HG02623 (cell line): ENCODE results near the gene USP2.
A peak's percentile ranks its signal among the peaks of the same experiment; 100 is the strongest.

Source experiments
- ATAC-seq: cut with Tn5 transposase; IDR thresholded peaks from one replicate; pipeline ENCODE4 v1.9.1; 2021; ENCODE audit warnings: moderate library complexity; ENCODE audit not compliant: unreplicated experiment

The USP2 gene

GRCh38 chr11:119324189-119324588 lies 57.3 kb downstream of the USP2 start:
- no peak for ATAC-seq

DNA sequence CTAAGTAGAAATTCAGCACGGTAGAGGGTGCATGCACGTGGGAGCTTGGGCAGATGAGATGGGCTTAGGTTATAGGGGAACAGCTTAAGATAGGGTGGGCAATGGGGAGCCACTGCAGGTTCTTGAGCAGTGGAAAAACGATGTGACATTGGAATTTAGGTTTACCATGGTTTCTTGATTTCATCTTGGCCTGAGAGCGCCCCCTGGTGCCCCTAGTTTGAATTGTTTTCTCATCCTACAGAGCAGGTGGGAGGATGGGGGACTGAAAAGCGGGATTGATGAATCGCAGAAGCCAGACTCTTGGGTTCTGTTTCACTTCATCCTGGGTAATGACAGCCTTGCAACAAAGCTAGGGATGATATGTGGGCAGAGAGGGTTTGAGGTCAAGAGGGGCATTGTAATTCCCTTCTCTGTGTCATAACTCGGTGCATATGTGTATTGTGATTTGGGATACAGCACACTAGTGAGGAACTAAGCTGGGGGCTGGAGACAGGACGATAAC lies 57.9 kb downstream of the USP2 start:
- no peak for ATAC-seq

GRCh38 chr11:119322921-119323531 lies 58.5 kb downstream of the USP2 start:
- ATAC-seq, result no peak

DNA sequence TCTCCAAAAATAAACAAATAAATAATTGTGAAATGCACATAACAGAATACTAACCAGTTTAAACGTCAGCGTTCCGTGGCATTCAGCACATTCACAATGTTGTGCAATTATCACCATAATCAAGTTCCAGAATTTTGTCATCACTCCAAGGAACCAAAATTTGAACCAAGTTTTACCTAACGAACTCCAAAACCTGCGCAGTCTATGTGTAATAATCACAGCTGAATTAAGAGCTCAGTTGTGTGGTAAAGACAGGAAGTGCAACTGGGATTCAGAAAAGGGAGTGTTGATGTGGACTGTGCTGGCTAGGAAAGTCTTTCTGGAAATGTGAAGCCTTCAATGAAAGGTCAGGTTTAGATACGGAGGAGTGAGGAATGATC lies 59.1 kb downstream of the USP2 start:
- ATAC-seq, result no peak

GRCh38 chr11:119320776-119321524 lies 60.5 kb downstream of the USP2 start:
- peak; percentile 46 for ATAC-seq

DNA sequence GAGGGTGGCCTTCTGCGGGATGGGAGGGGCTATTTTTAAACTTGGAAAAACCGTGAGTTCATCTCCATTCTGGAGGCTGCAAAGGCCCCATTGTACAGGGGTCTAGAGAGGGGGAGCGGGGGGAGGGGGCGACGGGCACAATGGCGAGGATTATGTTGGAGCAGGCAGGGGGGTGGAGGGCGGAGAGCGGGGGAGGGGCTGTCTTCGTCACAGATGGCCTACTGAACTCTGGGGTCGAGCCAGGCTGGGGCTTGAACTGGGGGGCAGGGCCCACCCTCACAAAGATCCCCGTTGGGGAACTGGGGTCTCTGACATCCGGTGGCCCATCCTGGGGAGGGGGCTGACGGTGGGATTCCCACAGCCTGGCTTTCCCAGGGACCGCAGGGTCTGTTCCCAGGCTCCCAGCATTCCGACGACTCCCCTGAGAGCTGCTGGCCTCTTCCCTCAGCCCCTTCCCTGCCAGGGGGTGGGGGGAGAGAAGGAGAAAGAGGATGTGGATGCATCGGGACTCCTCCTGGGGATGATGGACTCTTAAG lies 61.2 kb downstream of the USP2 start:
- ATAC-seq, result no peak

DNA sequence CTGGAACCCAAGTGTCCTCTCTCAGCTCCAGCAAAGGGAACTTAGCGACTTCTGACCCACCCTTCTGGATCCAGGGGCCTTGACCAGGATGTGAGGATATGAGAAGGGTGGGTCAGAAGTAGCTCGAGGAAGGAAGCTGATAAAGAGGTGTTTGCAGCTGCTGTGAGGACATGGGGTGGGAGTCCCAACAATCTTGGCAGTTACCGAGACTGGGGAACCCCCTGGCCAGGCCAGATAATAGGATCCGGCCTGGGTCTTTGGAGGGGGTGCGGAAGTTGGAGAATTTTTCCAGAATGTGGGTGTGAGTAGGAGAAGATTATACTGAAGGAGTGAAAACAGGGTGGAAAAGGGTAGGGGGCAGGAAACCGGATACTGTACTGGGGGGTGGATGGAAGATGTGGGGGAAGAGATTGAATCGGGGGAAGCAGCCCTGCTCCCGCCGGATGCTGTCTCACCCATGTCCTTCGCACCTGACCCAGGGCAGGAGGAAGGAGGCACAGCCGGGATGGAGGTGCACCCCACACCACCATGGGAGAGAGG lies 61.7 kb downstream of the USP2 start:
- no peak for ATAC-seq

GRCh38 chr11:119319136-119319699 lies 62.3 kb downstream of the USP2 start:
- ATAC-seq, result no peak

- no peak for ATAC-seq
These were observed 63.0 kb downstream of the USP2 start for GRCh38 chr11:119318240-119319135.

- ATAC-seq, result no peak
These were observed 63.8 kb downstream of the USP2 start for GRCh38 chr11:119317592-119318239.

DNA sequence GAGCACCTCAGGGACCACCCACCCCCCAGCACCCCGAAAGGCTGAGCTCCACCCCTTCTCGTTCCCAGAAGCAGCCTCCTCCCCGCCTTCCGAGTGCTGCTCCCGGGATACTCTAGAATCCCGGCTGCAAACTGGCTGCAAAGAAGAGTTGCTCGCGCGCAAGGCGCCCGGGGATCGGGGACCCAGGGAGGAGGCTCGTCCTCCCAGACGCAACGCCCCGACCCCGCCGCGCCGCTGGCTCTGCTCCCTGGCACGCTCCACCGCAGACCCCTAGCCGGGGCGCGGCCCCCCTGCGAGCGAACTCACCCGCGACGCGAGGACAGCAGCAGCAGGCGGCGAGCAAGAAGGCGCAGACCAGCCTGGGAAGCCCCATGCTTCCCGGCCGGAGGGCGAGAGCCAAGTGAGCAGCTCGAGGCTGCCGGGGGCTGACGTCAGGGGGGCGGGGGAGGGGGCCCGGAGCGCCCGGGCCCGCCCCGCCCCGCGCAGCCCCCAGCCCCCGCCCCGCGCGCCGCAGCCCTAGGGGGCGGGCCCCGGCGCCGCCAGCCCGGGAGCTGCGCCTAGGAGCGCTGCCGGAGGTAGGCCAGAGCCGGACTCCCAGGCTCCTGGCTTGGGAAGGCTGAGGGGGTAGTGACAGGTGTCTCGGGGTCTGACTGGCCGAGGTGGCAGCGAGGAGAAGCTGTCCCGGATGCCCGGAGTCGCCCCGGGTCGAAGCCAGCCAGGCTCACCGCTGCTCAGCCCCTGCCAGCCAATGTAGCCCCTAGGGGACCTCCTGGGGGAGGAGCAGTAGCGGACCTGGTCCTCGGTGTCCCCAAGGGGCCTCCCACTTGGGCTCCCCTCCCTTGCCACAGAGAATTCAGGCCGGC lies 64.5 kb downstream of the USP2 start, which contains the start of gene MCAM:
TSS of gene MCAM (minus strand) at position 402 of the 863 bp plus-strand sequence. CDS start at position 373, 29 bp downstream.
- no peak for ATAC-seq

GRCh38 chr11:119316016-119316728 lies 65.3 kb downstream of the USP2 start:
- no peak for ATAC-seq

DNA sequence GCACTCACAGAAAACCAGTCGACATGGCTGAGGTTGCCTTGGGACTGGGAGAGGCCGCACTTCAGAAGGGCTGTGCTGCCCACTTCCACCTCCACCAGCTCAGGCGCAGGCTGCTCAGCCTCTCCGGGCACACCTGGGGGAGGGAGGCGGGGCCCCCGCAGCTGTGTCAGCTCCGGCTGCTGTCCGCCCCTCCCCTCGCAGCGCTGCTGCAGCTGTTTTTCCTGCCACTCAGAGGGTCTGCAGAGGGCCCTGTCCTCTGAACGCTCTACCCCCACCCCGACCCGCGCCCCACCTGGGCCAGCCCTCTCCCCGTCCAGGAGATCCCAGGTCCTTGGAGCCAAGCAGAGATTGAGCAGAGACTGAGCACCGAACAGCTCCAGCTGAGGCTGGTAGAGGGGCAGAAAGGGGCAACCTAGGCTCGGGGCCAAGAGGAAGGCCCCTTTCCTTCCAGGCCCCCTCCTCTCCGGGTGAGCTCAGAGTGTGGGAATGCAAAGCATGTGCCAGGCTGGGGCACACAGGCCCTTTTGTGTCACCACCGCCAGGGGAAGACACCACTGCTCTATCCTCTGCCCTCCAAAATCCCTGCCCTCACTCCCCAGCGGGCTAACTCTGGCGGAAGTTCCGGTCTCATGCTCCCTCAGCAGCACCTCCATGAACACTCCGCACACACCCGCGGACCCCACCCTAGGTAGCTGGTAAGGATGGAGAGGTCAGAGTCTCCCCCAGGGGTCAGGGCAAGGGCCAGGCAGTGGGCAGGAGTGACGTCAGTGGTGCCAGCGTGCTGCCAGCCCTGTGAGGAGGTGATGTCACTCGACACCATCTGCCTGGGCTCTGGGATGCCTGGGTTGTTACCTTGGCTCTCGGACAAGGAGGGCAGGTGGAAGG lies 66.1 kb downstream of the USP2 start:
- ATAC-seq, result peak; percentile 39

DNA sequence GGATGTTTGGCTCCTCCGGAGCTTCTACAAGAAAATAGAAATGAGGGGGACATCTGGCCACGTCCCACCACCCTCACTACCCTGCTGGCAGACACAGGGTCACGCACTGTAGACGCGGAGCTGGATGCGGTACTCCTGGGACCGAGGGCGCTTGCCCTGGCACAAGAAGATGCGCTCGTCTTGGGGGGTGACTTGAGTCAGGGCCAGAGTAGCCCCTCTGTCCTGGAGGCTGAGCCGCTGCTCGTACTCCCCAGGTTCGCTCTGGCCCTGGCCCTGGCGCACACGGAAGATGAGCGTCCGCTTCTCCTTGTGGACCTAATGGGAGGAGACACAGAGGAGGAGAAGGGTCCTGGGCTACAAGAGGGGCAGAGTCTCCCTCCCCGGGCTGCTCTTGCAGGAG lies 66.8 kb downstream of the USP2 start:
- no peak for ATAC-seq

DNA sequence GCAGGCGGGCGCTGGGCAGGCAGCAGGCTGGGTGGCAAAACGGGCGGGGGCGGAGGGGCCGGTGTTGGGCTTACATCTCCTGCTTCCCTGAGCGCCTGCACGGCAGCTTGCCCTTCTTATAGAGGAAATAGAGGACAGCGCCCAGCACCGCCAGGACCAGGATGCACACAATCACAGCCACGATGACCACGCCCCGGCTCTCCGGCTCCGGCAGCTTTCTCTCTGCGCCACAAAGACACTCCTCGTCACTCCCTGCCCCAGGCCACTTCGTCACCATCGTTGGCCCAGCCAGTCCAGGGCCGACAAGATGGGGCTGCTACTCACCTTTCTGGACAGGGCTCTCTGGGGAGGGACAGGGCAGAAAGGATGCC lies 70.8 kb downstream of the USP2 start:
- ATAC-seq, result no peak

DNA sequence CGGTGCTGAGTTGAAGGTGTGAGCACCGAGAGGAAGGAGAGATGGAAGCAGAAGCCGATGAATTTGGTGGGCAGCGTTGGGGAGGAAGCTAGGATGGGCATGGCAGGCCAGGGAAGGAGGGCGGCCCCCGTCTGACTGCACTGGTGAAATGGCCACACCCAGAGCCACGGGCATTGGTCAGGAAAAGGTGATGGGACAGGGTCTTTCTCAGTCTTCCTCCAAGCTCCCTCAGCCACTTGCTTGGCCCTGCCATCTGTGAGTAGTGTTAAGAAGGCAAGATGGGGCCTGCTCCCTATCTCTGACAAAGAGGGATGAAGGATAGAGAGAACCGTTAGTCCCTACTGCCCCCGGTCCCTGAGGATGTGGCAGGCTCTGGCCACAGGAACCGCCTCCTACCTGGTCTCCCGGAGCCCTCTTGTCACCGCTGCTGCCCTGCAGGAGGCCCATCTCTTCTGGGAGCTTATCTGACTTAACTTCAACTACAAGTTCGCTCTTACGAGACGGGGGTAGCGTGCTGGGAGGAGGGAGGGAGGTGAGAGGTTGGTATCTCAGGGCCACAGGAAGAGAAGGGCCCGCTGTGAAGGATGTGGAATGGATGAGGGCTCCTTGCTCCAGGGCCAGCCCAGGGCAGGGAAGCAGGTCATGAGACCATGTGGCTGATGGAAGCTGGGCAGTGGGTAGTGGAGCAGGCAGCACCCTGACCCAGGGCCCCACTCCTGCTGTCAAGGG lies 71.4 kb downstream of the USP2 start:
- ATAC-seq, result no peak

- ATAC-seq, result no peak
These were observed 72.1 kb downstream of the USP2 start for GRCh38 chr11:119309411-119309810.
